GM12872 (cell line): ENCODE data around the gene ZEB1.

Source experiments
- TF ChIP-seq, protein P1 (sequence below): IDR thresholded peaks from 3 replicates; pipeline ENCODE4 v1.5.1; 2011; ENCODE audit warnings: low read depth, mild to moderate bottlenecking, low read length, moderate library complexity; ENCODE audit not compliant: insufficient read depth

The ZEB1 gene

DNA sequence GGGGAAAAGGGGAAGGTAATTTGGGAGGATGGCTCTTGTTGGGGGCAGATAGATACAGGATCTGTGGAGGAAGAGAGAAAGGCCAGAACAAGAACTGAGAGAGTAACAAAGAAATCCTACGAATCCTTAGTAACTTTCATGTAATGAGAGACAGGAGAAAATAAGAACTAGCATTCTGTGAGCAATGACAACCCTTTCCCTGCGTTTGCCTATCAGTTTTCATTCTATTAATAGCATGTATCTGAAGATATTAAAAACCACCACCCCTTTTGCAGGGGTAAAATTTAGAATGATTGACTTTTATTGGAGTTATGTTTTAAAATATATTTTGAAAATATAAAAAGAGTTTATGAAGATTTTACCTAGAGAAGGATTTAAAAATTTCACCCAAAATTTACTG lies 132.8 kb downstream of the ZEB1 start:
- TF ChIP-seq, protein P1, sequence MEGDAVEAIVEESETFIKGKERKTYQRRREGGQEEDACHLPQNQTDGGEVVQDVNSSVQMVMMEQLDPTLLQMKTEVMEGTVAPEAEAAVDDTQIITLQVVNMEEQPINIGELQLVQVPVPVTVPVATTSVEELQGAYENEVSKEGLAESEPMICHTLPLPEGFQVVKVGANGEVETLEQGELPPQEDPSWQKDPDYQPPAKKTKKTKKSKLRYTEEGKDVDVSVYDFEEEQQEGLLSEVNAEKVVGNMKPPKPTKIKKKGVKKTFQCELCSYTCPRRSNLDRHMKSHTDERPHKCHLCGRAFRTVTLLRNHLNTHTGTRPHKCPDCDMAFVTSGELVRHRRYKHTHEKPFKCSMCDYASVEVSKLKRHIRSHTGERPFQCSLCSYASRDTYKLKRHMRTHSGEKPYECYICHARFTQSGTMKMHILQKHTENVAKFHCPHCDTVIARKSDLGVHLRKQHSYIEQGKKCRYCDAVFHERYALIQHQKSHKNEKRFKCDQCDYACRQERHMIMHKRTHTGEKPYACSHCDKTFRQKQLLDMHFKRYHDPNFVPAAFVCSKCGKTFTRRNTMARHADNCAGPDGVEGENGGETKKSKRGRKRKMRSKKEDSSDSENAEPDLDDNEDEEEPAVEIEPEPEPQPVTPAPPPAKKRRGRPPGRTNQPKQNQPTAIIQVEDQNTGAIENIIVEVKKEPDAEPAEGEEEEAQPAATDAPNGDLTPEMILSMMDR = no peak

DNA sequence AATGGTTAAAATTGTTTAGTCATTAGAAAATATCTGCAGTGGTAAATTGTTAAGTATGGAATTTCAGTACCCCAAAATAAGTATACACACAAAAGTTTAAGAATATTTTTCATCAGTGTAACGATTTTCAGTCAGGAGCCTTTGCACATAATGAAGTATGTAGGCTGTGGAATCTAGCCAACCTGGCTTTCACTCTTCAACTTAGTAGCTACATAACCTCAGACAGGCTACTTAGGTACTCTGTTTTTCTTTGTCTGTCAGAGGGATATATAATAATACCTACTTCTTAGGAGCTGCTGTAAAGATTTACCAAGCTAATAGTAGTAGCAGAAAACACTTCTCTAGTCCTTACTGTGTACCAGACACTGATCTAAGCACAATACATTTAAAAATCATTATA lies 137.5 kb downstream of the ZEB1 start:
- TF ChIP-seq, protein P1 = no peak

DNA sequence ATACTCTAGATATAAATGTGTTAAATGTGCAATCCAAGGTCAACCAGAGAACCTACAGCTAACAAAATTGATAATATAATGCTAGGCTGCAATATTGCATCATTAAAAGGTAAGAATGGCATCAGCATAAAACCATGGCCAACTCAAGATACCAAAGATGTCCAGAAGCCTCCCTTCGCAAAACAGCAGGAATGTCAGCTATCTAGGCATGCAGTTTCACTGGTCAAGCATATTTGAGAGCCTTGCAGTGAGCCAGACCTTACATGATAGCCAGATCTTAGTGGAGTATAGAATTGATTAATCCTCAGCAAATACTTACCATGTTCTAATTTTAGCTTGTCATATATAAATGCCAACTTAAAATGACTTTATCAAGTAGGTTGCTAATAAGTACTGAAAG lies 138.8 kb downstream of the ZEB1 start:
- TF ChIP-seq, protein P1 = no peak

DNA sequence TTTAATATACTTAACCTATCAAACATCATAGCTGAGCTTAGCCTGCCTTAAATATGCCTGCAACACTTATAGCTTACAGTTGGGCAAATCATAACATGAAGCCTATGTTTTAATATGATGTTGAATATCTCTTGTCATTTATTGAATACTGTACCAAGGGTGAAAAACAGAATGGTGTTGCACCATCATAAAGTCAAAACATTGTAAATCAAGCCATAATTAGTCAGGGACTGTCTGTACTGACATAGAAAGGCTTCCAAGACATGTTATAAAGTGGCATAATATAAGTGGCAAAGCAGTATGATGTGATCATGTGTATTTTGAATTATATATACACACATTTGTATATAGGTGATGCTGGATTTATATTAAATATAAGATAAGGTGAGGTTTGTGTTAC lies 140.0 kb downstream of the ZEB1 start:
- TF ChIP-seq, protein P1 = no peak

DNA sequence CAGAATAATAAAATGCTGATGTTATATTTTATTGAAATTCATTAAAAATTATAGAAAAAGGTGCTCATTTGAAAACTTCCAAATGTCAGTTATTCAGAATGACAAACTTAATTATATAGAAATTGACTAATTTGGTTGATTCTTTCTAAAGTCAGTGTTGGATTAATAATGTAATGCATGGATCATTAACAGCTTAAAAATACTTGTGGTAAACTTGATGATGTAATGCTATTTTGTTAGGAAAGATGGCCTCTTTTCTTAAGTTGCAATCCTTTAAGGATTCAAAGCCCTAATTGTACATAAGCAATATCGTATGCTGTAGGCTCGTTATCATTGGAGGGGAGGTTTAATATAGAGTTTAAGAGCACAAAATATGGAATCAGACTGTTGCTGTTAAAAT lies 141.2 kb downstream of the ZEB1 start:
- TF ChIP-seq, protein P1 = no peak

DNA sequence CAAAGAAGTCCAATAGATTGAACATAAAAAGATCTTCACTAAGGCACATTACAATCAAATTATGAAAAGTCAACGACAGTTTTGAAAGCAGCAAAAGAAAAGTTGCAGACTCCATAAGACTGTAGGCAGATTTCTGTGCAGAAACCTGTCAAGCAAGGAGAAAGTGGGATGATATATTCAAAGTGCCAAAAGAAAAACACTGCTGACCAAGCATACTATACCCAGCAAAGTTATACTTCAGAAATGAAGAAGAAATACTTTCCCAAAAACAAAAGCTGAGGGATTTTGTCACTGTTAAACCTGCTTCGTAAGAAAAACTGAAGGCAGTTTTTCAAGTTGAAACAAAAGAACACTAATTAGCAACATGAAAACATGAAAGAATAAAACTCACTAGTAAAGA lies 145.5 kb downstream of the ZEB1 start:
- TF ChIP-seq, protein P1 = no peak

DNA sequence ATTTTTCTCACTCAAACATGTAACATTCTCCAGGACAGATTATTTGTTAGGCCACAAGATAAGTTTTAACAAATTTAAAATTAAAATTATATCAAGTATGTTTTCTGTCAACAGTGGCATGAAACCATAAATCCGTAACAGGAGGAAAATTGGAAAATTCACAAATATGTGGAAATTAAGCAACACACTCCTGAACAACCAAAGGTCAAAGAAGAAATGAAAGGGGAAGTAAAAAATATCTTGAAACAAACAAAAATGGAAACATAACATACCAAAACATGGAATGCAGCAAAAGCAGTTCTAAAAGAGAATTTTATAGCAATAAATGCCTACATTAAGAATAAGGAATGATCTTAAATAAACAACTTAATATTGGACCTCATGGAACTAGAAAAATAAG lies 147.3 kb downstream of the ZEB1 start:
- TF ChIP-seq, protein P1 = no peak

DNA sequence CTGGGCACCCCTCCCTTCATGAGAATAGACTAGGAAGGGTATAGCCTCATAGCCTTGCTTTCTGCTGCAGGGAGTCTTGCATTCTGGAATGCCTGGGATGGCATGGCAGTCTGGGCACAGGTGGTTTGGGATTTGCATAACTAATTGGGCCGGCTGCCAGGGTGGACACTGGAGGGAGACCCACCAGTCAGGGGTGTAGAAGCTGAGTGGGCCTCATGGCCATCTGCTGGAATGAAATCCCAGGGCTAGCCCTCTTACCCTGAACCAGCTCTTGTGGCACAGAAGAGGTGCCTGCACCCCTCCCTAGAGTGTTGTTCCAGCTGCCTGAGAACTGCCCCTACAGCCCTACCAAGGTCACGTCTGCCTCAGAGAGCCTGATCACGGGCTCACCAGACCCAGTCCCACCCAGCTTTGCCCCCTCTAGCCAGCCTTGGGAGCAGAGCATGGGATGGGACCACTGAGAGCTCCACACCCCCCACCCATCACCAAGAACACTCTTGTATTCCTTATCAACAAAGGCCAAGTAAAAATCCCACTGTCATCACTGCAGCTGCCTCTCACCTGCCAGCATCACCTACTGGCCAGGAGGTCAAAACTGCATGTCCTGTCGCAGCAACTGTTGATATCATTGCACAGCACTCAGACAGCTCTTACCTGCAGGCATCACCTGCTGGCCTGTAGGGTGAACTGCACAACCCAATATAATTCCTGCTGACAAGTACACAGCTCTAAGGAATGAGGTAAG lies 148.9 kb downstream of the ZEB1 start:
- TF ChIP-seq, protein P1 = peak; percentile 60
